CD4-positive, alpha-beta T cell (primary cell): ENCODE data around the gene PHTF1. TPM values are rescaled to one million over a fixed set of nuclear protein-coding genes. Genes with fewer than 3 reads are reported as not detected.

Source experiments
- ATAC-seq: fragments of 200-7000 bp; cut with Tn5 transposase; one replicate; pipeline ENCODE4 v1.10.0; 2022; ENCODE audit warnings: mild to moderate bottlenecking; ENCODE audit not compliant: poor library complexity
- CTCF ChIA-PET: fragments of 350-600 bp; sonication (Branson Sonifier 250); formaldehyde crosslinking; loops from one replicate; lab custom pipeline; 2021; ENCODE audit warnings: antibody characterized with exemption, inconsistent platforms; lab: Charles Lee
- POLR2A ChIA-PET: fragments of 350-600 bp; sonication (Branson Sonifier 250); formaldehyde crosslinking; loops from one replicate; lab custom pipeline; 2021; ENCODE audit warnings: antibody characterized with exemption, inconsistent platforms; lab: Charles Lee
- DNase-seq, 14 experiments: peaks; one replicate each; pipeline ENCODE4 v3.0.0-alpha.2; 2013 to 2020; ENCODE audit warnings: mixed read lengths in 2 of 14
- H3K27ac ChIP-seq, 2 donors: one replicate each; pipeline versions ENCODE4 v1.5.1 to v1.7.0; 2013; ENCODE audit warnings: low read length in 2 of 2, low read depth in 1 of 2, mild to moderate bottlenecking in 1 of 2
- H3K27me3 ChIP-seq, 2 experiments: 1 replicate in 1 of 2; 2 replicates in 1 of 2; pipeline versions ENCODE4 v1.6.1 to v1.7.0; 2013; ENCODE audit warnings: low read length in 2 of 2, control low read depth in 1 of 2, mild to moderate bottlenecking in 1 of 2, moderate library complexity in 1 of 2; ENCODE audit not compliant: insufficient read depth in 2 of 2, control insufficient read depth in 1 of 2
- H3K36me3 ChIP-seq: one replicate; pipeline ENCODE4 v1.6.1; 2013; ENCODE audit warnings: low read length, control low read depth; ENCODE audit not compliant: insufficient read depth
- H3K4me1 ChIP-seq: one replicate; pipeline ENCODE4 v1.6.1; 2013; ENCODE audit warnings: low read length, control low read depth; ENCODE audit not compliant: insufficient read depth
- H3K4me3 ChIP-seq: one replicate; pipeline ENCODE4 v1.5.1; 2013; ENCODE audit warnings: mild to moderate bottlenecking, low read length, moderate library complexity
- H3K9me3 ChIP-seq, 2 experiments: 1 replicate in 1 of 2; 2 replicates in 1 of 2; pipeline versions ENCODE4 v1.6.1 to v1.7.0; 2013; ENCODE audit warnings: low read length in 2 of 2, mild to moderate bottlenecking in 2 of 2, control low read depth in 1 of 2, moderate library complexity in 1 of 2; ENCODE audit not compliant: control insufficient read depth in 1 of 2, insufficient read depth in 1 of 2
- H3K27ac Mint-ChIP-seq: one replicate; pipeline ENCODE4 v1.8.0; 2020; ENCODE audit warnings: mixed read lengths
- H3K27me3 Mint-ChIP-seq: one replicate; pipeline ENCODE4 v1.8.0; 2021; ENCODE audit warnings: mixed read lengths
- H3K36me3 Mint-ChIP-seq: one replicate; pipeline ENCODE4 v1.8.0; 2021; ENCODE audit warnings: low read depth, mixed read lengths
- H3K4me1 Mint-ChIP-seq: one replicate; pipeline ENCODE4 v1.8.0; 2021; ENCODE audit warnings: low read depth, mixed read lengths
- H3K4me3 Mint-ChIP-seq: one replicate; pipeline ENCODE4 v1.8.0; 2020; ENCODE audit warnings: mild to moderate bottlenecking, mixed read lengths
- H3K9me3 Mint-ChIP-seq: one replicate; pipeline ENCODE4 v1.8.0; 2020; ENCODE audit warnings: mixed read lengths
- intact Hi-C, 2 experiments: fragments of 100-400 bp; cut with DNase I in 1 of 2; cut with micrococcal nuclease in 1 of 2; formaldehyde crosslinking; loops; one replicate each; pipeline versions ENCODE4 v1.15.1 to v1.9.0; 2023 to 2025; cut with DNase I, micrococcal nuclease
- total RNA-seq, 174 experiments: library from RNA in 2 of 174; stranded (reverse) in 2 of 174; gene quantifications; one replicate each; pipeline ENCODE4 v1.2.3 and lab custom pipeline; 2021 to 2026
- TF ChIP-seq, protein P1 (sequence below): fragments of 200-600 bp; IDR thresholded peaks from one replicate; pipeline ENCODE4 v1.8.0; 2022; ENCODE audit warnings: antibody characterized with exemption, mild to moderate bottlenecking

The PHTF1 gene
- total RNA-seq, 2 experiments from 2014 or later = 3.1 to 4.0 TPM

DNA sequence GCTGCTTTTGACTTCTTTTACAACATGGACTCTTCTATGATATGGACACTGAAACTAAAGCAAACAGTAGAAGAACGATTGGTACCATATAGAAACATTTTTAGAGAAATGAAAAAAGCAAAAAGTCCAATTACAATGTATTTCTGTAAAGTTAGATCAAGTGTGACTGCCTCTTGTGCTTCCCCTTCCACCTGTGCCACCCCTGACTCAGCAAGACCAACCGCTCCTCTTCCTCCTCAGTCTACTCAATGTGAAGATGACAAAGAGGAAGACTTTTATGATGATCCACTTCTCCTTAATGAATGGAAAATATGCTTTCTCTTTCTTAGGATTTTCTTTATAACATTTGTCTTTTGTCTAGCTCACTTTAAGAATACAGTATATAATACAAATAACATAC, 66.9 kb downstream of the PHTF1 start:
- H3K4me1 ChIP-seq = no peaks in the 10 kb centered on the region
- Mint-ChIP-seq H3K4me3 (no peak overlapping the region), H3K27me3 (no peaks in the 10 kb centered on the region), H3K9me3 (peaks cover 13% of the 10 kb centered on the region), H3K36me3 (peaks cover 43% of the 10 kb centered on the region), H3K4me1 (no peaks in the 10 kb centered on the region), H3K27ac (no peak overlapping the region)
- no peak for ATAC-seq
- H3K27me3 ChIP-seq = no peaks in the 10 kb centered on the region
- ChIA-PET POLR2A (no interaction called here), CTCF (no interaction called here)
- TF ChIP-seq, protein P1, sequence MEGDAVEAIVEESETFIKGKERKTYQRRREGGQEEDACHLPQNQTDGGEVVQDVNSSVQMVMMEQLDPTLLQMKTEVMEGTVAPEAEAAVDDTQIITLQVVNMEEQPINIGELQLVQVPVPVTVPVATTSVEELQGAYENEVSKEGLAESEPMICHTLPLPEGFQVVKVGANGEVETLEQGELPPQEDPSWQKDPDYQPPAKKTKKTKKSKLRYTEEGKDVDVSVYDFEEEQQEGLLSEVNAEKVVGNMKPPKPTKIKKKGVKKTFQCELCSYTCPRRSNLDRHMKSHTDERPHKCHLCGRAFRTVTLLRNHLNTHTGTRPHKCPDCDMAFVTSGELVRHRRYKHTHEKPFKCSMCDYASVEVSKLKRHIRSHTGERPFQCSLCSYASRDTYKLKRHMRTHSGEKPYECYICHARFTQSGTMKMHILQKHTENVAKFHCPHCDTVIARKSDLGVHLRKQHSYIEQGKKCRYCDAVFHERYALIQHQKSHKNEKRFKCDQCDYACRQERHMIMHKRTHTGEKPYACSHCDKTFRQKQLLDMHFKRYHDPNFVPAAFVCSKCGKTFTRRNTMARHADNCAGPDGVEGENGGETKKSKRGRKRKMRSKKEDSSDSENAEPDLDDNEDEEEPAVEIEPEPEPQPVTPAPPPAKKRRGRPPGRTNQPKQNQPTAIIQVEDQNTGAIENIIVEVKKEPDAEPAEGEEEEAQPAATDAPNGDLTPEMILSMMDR = no peak
- no peak overlapping the region for H3K4me3 ChIP-seq
- H3K27ac ChIP-seq = no peak overlapping the region
- H3K36me3 ChIP-seq = no peaks in the 10 kb centered on the region
- no peak for DNase-seq
- H3K9me3 ChIP-seq = peaks cover 0 to 14% of the 10 kb centered on the region in 2 experiments
- intact Hi-C loops = no loop called here

DNA sequence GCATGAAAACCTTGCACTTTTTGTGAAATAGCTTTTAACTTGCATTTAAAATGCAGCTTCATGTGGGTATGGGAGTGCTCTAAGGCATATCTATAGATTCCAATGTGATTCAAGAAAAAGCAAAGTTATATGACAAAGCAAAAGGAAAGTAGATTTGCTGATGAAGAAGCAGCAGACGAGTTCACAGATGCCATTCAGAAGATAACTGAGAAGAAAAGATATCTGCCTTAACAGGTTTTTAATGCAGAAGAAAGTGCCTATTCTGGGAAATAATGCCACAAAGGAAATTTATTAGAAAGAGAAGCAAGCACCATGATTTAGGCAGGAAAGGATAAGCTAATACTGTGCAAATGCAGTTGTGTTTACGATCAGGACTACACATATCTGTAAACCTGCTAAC, 68.1 kb downstream of the PHTF1 start:
- H3K9me3 Mint-ChIP-seq = peaks cover 13% of the 10 kb centered on the region
- H3K27me3 Mint-ChIP-seq = no peaks in the 10 kb centered on the region

DNA sequence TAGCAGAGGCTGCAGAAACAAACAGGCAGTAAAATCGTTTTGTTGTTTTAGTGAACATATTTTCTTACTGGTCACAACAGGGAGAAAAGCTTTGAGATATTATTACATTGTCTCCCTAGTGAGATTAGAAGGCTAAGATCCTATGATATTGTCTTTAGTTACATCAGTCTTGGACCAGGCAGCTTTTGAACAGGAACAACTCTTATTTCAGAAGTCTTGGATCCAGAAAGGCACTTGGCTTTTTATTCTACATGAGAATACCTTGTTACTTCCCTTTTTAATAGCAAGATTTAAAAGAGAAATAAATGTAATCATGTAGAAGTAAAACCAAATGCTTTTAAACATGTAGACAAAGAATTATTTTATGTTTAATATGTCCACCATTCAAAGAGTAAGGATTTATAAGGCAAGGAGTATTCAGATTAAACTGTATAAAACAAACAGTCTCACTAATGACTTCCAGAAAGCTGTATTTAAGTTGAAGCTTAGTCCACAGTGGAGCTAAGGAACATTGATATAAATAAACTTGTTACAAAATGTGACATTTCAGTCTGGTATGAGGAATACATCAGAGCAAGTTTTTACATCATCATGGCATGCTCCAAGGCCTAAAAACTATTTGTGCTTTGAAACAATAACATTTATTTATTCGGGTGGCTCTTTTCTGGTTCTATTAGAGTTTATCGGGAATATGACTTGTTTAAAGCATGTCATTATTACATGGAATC, 72.2 kb downstream of the PHTF1 start:
- H3K27me3 ChIP-seq = no peaks in the 10 kb centered on the region
- H3K4me3 ChIP-seq = no peak overlapping the region
- no peak for DNase-seq
- Mint-ChIP-seq H3K27ac (no peak overlapping the region), H3K36me3 (peaks cover 26% of the 10 kb centered on the region), H3K4me3 (no peak overlapping the region), H3K4me1 (no peaks in the 10 kb centered on the region), H3K9me3 (peaks cover 4% of the 10 kb centered on the region), H3K27me3 (no peaks in the 10 kb centered on the region)
- H3K4me1 ChIP-seq = no peaks in the 10 kb centered on the region
- ChIA-PET POLR2A (no interaction called here), CTCF (no interaction called here)
- H3K27ac ChIP-seq = no peak overlapping the region
- TF ChIP-seq, protein P1 = no peak
- intact Hi-C loops = no loop called here
- ATAC-seq = no peak
- no peaks in the 10 kb centered on the region for H3K9me3 ChIP-seq
- H3K36me3 ChIP-seq = no peaks in the 10 kb centered on the region

More for the DNA sequence above, 68.1 kb downstream of the PHTF1 start:
- intact Hi-C loops = no loop called here
- Histone ChIP-seq H3K4me1 (no peaks in the 10 kb centered on the region), H3K27ac (no peak overlapping the region), H3K27me3 (no peaks in the 10 kb centered on the region), H3K36me3 (no peaks in the 10 kb centered on the region), H3K4me3 (no peak overlapping the region), H3K9me3 (peaks cover 0 to 14% of the 10 kb centered on the region in 2 experiments)
- H3K4me3 Mint-ChIP-seq = no peak overlapping the region
- no peak for DNase-seq
- POLR2A ChIA-PET = no interaction called here
- no peaks in the 10 kb centered on the region for H3K4me1 Mint-ChIP-seq
- H3K27ac Mint-ChIP-seq = no peak overlapping the region
- CTCF ChIA-PET = no interaction called here
- ATAC-seq = no peak
- peaks cover 43% of the 10 kb centered on the region for H3K36me3 Mint-ChIP-seq
- TF ChIP-seq, protein P1 = no peak
